ENCODE results near the gene ADGRB2. TPM values are rescaled to one million over a fixed set of nuclear protein-coding genes. Genes with fewer than 3 reads are reported as not detected.

ADGRB2 gene
- total and polyA plus RNA-seq, 2 of the 4 experiments (the other 2 are of a cell fraction) = 2.2 to 11.9 TPM

DNA sequence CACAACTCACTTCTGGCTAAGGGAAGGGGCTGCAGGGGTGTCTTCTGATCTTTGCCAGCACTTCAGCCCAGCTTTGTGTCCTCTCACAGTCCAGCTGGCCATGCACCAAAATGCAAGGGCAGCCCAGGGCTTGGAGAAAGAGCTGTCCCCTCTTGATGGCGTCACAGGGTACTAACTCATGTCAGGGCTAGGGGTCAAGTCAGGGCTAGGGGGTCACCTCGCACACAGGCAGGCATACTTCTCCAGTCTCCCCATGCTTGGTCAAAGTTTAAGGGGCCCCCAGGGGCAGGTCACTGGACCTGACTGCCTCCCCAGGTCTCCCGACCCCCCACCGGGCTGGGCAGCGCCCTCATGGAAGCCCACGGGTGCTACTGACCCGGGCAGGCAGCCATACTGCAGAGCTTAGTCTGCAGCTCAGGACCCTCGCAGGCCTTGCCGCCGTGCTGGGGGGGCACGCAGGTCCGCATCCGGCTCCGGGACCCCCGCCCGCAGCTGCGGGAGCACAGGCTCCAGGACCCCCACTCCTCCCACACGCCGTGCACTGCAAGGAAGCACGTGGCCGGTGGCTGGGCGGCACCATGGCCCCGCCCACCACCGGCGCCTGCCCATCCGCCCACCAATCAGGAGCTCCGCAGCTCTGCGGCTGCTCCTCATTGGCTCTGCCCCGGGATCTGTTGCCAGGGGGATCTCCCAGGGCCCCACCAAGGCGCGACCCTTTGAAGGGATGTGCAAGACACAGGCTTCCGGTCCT, 21.5 kb downstream of the ADGRB2 start:
- H3K79me1 ChIP-seq (ENCODE audit: low read depth in 1 of 2, low read length in 2 of 2) = no peaks in the 10 kb centered on the region
- no peak overlapping the region for H2BK120ac ChIP-seq (ENCODE audit: low read depth, low read length)
- H3K4ac ChIP-seq (ENCODE audit: low read depth, low read length) = no peak overlapping the region
- H2BK15ac ChIP-seq (ENCODE audit: low read depth, low read length) = no peak overlapping the region
- POLR2A ChIA-PET (ENCODE audit: unreplicated experiment) = no interaction called here
- TF ChIP-seq RAD21 (IDR thresholded peaks at IDR 0.05; ENCODE audit: low read length) (no peak), RCOR1 (IDR thresholded peaks at IDR 0.05; ENCODE audit: insufficient replicate concordance, low read length) (no peak), FOS (IDR thresholded peaks at IDR 0.05; ENCODE audit: low read depth, low read length) (no peak), CTCF (conservative IDR thresholded peaks at IDR 0.05; ENCODE audit: low read depth, low read length) (no peak), CEBPB (IDR thresholded peaks at IDR 0.05; ENCODE audit: low read depth, low read length) (no peak), SMC3 (IDR thresholded peaks at IDR 0.05; ENCODE audit: low read depth, low read length) (no peak), MAZ (IDR thresholded peaks at IDR 0.05; ENCODE audit: borderline replicate concordance, low read depth, low read length) (no peak), MXI1 (IDR thresholded peaks at IDR 0.05; ENCODE audit: borderline replicate concordance, low read depth, low read length) (no peak), POLR2A (IDR thresholded peaks at IDR 0.05; ENCODE audit: low read depth, low read length) (no peak), USF2 (IDR thresholded peaks at IDR 0.05; ENCODE audit: low read depth, low read length) (no peak), NFE2L2 (IDR thresholded peaks at IDR 0.05; ENCODE audit: low read depth, low read length) (no peak)
- TF ChIP-seq, protein P1, sequence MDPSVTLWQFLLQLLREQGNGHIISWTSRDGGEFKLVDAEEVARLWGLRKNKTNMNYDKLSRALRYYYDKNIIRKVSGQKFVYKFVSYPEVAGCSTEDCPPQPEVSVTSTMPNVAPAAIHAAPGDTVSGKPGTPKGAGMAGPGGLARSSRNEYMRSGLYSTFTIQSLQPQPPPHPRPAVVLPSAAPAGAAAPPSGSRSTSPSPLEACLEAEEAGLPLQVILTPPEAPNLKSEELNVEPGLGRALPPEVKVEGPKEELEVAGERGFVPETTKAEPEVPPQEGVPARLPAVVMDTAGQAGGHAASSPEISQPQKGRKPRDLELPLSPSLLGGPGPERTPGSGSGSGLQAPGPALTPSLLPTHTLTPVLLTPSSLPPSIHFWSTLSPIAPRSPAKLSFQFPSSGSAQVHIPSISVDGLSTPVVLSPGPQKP (IDR thresholded peaks at IDR 0.05; ENCODE audit: borderline replicate concordance, low read depth, low read length) = no peak
- no peak overlapping the region for H3K9ac ChIP-seq (ENCODE audit: low read depth, low read length)
- in situ Hi-C loops (cut with MboI; ENCODE audit: low sequenced_read_pairs) = loop anchor here (10.0 kb wide), 1 partner anchor 78 kb away; no protein-coding TSS in a partner anchor
- no peak overlapping the region for H3K18ac ChIP-seq (ENCODE audit: low read depth, low read length)
- no peak overlapping the region for H3K14ac ChIP-seq (replicated peaks; ENCODE audit: low read depth, low read length)
- no peak overlapping the region for H2BK20ac ChIP-seq (ENCODE audit: low read depth, low read length)
- no peak overlapping the region for H2AK5ac ChIP-seq (ENCODE audit: low read depth, low read length)
- H4K20me1 ChIP-seq (ENCODE audit: insufficient read depth, low read length) = peaks cover 20% of the 10 kb centered on the region
- H4K8ac ChIP-seq (ENCODE audit: low read depth in 2 of 2, low read length in 2 of 2) = no peak overlapping the region
- no peak overlapping the region for H4K5ac ChIP-seq (ENCODE audit: low read depth, low read length)
- ATAC-seq (ENCODE audit: low read depth) (no peak), DNase-seq (no peak)
- H2AK9ac ChIP-seq (replicated peaks; ENCODE audit: low read depth, low read length, poor library complexity) = no peak overlapping the region
- no peak overlapping the region for H2AFZ ChIP-seq (replicated peaks; ENCODE audit: low read length, poor library complexity)
- H2BK5ac ChIP-seq (ENCODE audit: low read depth, low read length, poor library complexity, severe bottlenecking) = no peak overlapping the region
- BruUV-seq (replicated peaks) = no TSS peak
- no peak overlapping the region for H3K23ac ChIP-seq (ENCODE audit: low read depth, low read length)
- CTCF ChIA-PET = no interaction called here
- no peak overlapping the region for H3K4me2 ChIP-seq (ENCODE audit: low read depth, low read length)
- no peak overlapping the region for H3K27ac ChIP-seq (ENCODE audit: insufficient read depth, low read length)
- no peak overlapping the region for H3K4me3 ChIP-seq (ENCODE audit: insufficient read depth, low read depth, low read length)
- WGBS, 2 experiments (ENCODE audit: extremely low coverage in 2 of 2, insufficient read length in 1 of 2) = 85% methylated on average over 12 of the region's 32 CpGs; no CpG with 5 or more reads in 1 of the 2 experiments
- no peak overlapping the region for H4K91ac ChIP-seq (ENCODE audit: insufficient read depth, low read depth, low read length)
- H3K4me1 ChIP-seq (ENCODE audit: control insufficient read depth, insufficient read depth, low read length) = peaks cover 6% of the 10 kb centered on the region; the same call in 1 of the 2 replicates
- H3K9me3 ChIP-seq (ENCODE audit: control insufficient read depth, insufficient read depth, low read length) = no peaks in the 10 kb centered on the region
- H3K36me3 ChIP-seq (ENCODE audit: control insufficient read depth, insufficient read depth, low read length) = peaks cover 8% of the 10 kb centered on the region; the same call in 1 of the 2 replicates
- no peaks in the 10 kb centered on the region for H3K27me3 ChIP-seq (ENCODE audit: control insufficient read depth, insufficient read depth, low read length)
- intact Hi-C loops (cut with micrococcal nuclease) = no loop called here
- peaks cover 2% of the 10 kb centered on the region; the same call in 1 of the 2 replicates for H3K9me1 ChIP-seq (ENCODE audit: insufficient read depth, low read length)
- no peak overlapping the region for H3K56ac ChIP-seq (ENCODE audit: extremely low read depth, insufficient read depth, low read length)
- dilution Hi-C loops (cut with HindIII; ENCODE audit: low sequenced_read_pairs, unreplicated experiment) = no loop called here

Data from IMR-90 (cell line).